H1 (cell line): ENCODE measurements around the gene MORN4. TPM values are rescaled to one million over a fixed set of nuclear protein-coding genes. Genes with fewer than 3 reads are reported as not detected.

Experiments
- CTCF ChIA-PET: fragments of 300-600 bp; sonication (Branson Sonifier 250); formaldehyde crosslinking; loops from one replicate; lab custom pipeline; 2021; ENCODE audit not compliant: partially characterized antibody; lab: Charles Lee
- POLR2A ChIA-PET: fragments of 300-600 bp; sonication (Branson Sonifier 250); formaldehyde crosslinking; loops from one replicate; lab custom pipeline; 2021; ENCODE audit warnings: inconsistent platforms; ENCODE audit not compliant: partially characterized antibody; lab: Charles Lee
- DNase-seq, 2 experiments: peaks; one replicate each; pipeline versions ENCODE4 v3.0.0 to v3.0.0-alpha.2; 2010 to 2022; ENCODE audit warnings: low spot score in 2 of 2, low read depth in 1 of 2, mixed read lengths in 1 of 2
- FAIRE-seq: peaks from 2 replicates; lab custom pipeline; 2011; peaks lifted over from hg19 to GRCh38; lab: Jason Lieb, UNC
- H2AFZ ChIP-seq: 2 replicates; pipeline ENCODE4 v1.8.1; 2012; ENCODE audit warnings: low read length, inconsistent platforms
- H2AK5ac ChIP-seq: 2 replicates; pipeline ENCODE4 v1.6.1; 2013; ENCODE audit warnings: low read depth, low read length
- H2BK120ac ChIP-seq: replicated peaks from 2 replicates; pipeline ENCODE3; 2013; ENCODE audit warnings: low read depth, low read length, inconsistent platforms
- H2BK12ac ChIP-seq: 2 replicates; pipeline ENCODE4 v1.6.1; 2013; ENCODE audit warnings: low read depth, low read length
- H2BK15ac ChIP-seq: 2 replicates; pipeline ENCODE4 v1.6.1; 2013; ENCODE audit warnings: low read length
- H2BK20ac ChIP-seq: 2 replicates; pipeline ENCODE4 v1.6.1; 2013; ENCODE audit warnings: low read length
- H2BK5ac ChIP-seq: 2 replicates; pipeline ENCODE4 v1.6.1; 2013; ENCODE audit warnings: low read depth, low read length
- H3K14ac ChIP-seq: 2 replicates; pipeline ENCODE4 v1.6.1; 2013; ENCODE audit warnings: inconsistent platforms; ENCODE audit not compliant: insufficient read length
- H3K18ac ChIP-seq: 2 replicates; pipeline ENCODE4 v1.6.1; 2013; ENCODE audit warnings: low read length; ENCODE audit errors: extremely low read depth
- H3K23ac ChIP-seq: 2 replicates; pipeline ENCODE4 v1.6.1; 2013; ENCODE audit warnings: inconsistent platforms; ENCODE audit not compliant: insufficient read length
- H3K23me2 ChIP-seq: 2 replicates; pipeline ENCODE4 v1.6.1; 2013; ENCODE audit warnings: low read depth, low read length
- H3K27ac ChIP-seq: 2 replicates; pipeline ENCODE4 v1.6.1; 2011; ENCODE audit warnings: low read depth, low read length, inconsistent platforms
- H3K27me3 ChIP-seq, 4 experiments: replicated peaks in 1 of 4; 1 replicate in 1 of 4; 2 replicates in 3 of 4; pipeline versions ENCODE4 v1.6.1 to v1.8.1; 2011 to 2013; ENCODE audit warnings: low read length in 3 of 4, mild to moderate bottlenecking in 3 of 4, inconsistent platforms in 2 of 4, mixed read lengths in 2 of 4, moderate library complexity in 1 of 4; ENCODE audit not compliant: control insufficient read depth in 3 of 4, insufficient read depth in 3 of 4; ENCODE audit errors: extremely low read depth in 1 of 4
- H3K36me3 ChIP-seq, 4 experiments: 2 replicates each; pipeline versions ENCODE4 v1.6.1 to v1.8.1; 2011 to 2013; ENCODE audit warnings: mild to moderate bottlenecking in 4 of 4, low read length in 3 of 4, moderate library complexity in 2 of 4, control low read depth in 1 of 4, inconsistent platforms in 1 of 4; ENCODE audit not compliant: insufficient read depth in 4 of 4, control insufficient read depth in 2 of 4
- H3K4ac ChIP-seq: replicated peaks from 2 replicates; pipeline ENCODE3; 2013; ENCODE audit warnings: low read length, low read depth, mixed read lengths, inconsistent platforms; ENCODE audit not compliant: insufficient read length
- H3K4me1 ChIP-seq, 4 experiments: replicated peaks in 1 of 4; 1 replicate in 1 of 4; 2 replicates in 3 of 4; pipeline versions ENCODE4 v1.6.1 to v1.8.1; 2011 to 2013; ENCODE audit warnings: low read length in 3 of 4, inconsistent platforms in 2 of 4, mixed read lengths in 1 of 4; ENCODE audit not compliant: insufficient read depth in 4 of 4, control insufficient read depth in 3 of 4
- H3K4me2 ChIP-seq, 2 experiments: 2 replicates each; pipeline versions ENCODE4 v1.6.1 to v1.8.1; 2011 to 2013; ENCODE audit warnings: low read depth in 2 of 2, low read length in 2 of 2, control low read depth in 1 of 2, inconsistent platforms in 1 of 2, mild to moderate bottlenecking in 1 of 2; ENCODE audit not compliant: insufficient read depth in 1 of 2
- H3K4me3 ChIP-seq, 4 experiments: fragments of 200-600, 300-600 bp in 1 of 4; sonication (generic), shearing (Covaris generic), sonication (Bioruptor Twin) in 1 of 4; 2 replicates each; pipeline versions ENCODE4 v1.5.1 to v1.8.1; 2011 to 2016; ENCODE audit warnings: low read length in 4 of 4, low read depth in 3 of 4, control low read depth in 2 of 4, inconsistent platforms in 2 of 4, mild to moderate bottlenecking in 2 of 4, mixed read lengths in 1 of 4, moderate library complexity in 1 of 4; ENCODE audit not compliant: insufficient read depth in 2 of 4; ENCODE audit errors: extremely low read depth in 1 of 4
- H3K56ac ChIP-seq: replicated peaks from 2 replicates; pipeline ENCODE3; 2013; ENCODE audit warnings: low read depth, mild to moderate bottlenecking, mixed read lengths, low read length, inconsistent platforms; ENCODE audit not compliant: insufficient read length
- H3K79me1 ChIP-seq: 2 replicates; pipeline ENCODE4 v1.6.1; 2013; ENCODE audit warnings: low read depth, low read length, control low read depth
- H3K79me2 ChIP-seq, 2 experiments: 2 replicates each; pipeline versions ENCODE4 v1.6.1 to v1.8.1; 2012 to 2013; ENCODE audit warnings: low read length in 2 of 2, mild to moderate bottlenecking in 2 of 2, inconsistent platforms in 1 of 2; ENCODE audit not compliant: insufficient read depth in 2 of 2, control insufficient read depth in 1 of 2
- H3K9ac ChIP-seq, 4 experiments: replicated peaks in 1 of 4; 1 replicate in 1 of 4; 2 replicates in 3 of 4; pipeline versions ENCODE4 v1.6.1 to v1.8.1; 2011 to 2013; ENCODE audit warnings: low read depth in 3 of 4, low read length in 3 of 4, control low read depth in 2 of 4, mild to moderate bottlenecking in 2 of 4, moderate library complexity in 2 of 4, inconsistent platforms in 1 of 4; ENCODE audit errors: extremely low read depth in 1 of 4
- H3K9me3 ChIP-seq, 2 experiments: 2 replicates each; pipeline versions ENCODE4 v1.6.1 to v1.8.1; 2012 to 2013; ENCODE audit warnings: mild to moderate bottlenecking in 2 of 2, moderate library complexity in 2 of 2, control low read depth in 1 of 2, inconsistent platforms in 1 of 2, low read depth in 1 of 2, low read length in 1 of 2, mixed read lengths in 1 of 2; ENCODE audit not compliant: insufficient read depth in 2 of 2
- H4K20me1 ChIP-seq, 2 experiments: replicated peaks in 1 of 2; 2 replicates each; pipeline versions ENCODE3 to v1.8.1; 2011 to 2013; ENCODE audit warnings: inconsistent platforms in 2 of 2, low read length in 2 of 2, mild to moderate bottlenecking in 1 of 2; ENCODE audit not compliant: insufficient read depth in 2 of 2, control insufficient read depth in 1 of 2
- H4K5ac ChIP-seq: 2 replicates; pipeline ENCODE4 v1.6.1; 2013; ENCODE audit warnings: low read length, low read depth, mixed read lengths, inconsistent platforms; ENCODE audit not compliant: insufficient read length
- H4K8ac ChIP-seq: 2 replicates; pipeline ENCODE4 v1.8.0; 2013; ENCODE audit warnings: mild to moderate bottlenecking, moderate library complexity, low read length, inconsistent platforms; ENCODE audit not compliant: insufficient read depth; ENCODE audit errors: extremely low read depth
- H4K91ac ChIP-seq: replicated peaks from 2 replicates; pipeline ENCODE3; 2013; ENCODE audit warnings: low read length, mixed read lengths, inconsistent platforms; ENCODE audit not compliant: insufficient read length
- BACH1 ChIP-seq: IDR thresholded peaks from 2 replicates; pipeline ENCODE4 v1.6.1; 2012; ENCODE audit warnings: low read length, improper control_type of control experiment
- FOSL1 ChIP-seq: IDR thresholded peaks from 2 replicates; pipeline ENCODE4 v1.6.1; 2011; ENCODE audit warnings: mild to moderate bottlenecking, low read depth, low read length, moderate library complexity; ENCODE audit not compliant: insufficient read depth
- RNF2 ChIP-seq: fragments of 200-900, 300-1000 bp; sonication (generic); IDR thresholded peaks from 2 replicates; pipeline ENCODE4 v1.7.1; 2016; ENCODE audit warnings: borderline replicate concordance, low read depth, mild to moderate bottlenecking, antibody characterized with exemption, low read length; ENCODE audit not compliant: poor library complexity, severe bottlenecking; ENCODE audit errors: missing control alignments
- SAP30 ChIP-seq: fragments of 300-600 bp; sonication (generic); IDR thresholded peaks from 2 replicates; pipeline ENCODE4 v1.7.1; 2012; ENCODE audit warnings: low read length, moderate library complexity, mild to moderate bottlenecking, inconsistent platforms; ENCODE audit not compliant: insufficient read depth, insufficient replicate concordance
- TBP ChIP-seq: IDR thresholded peaks from 2 replicates; pipeline ENCODE4 v1.6.1; 2011; ENCODE audit warnings: low read depth, low read length, improper control_type of control experiment
- WGBS, 2 experiments: shearing (Covaris generic) in 1 of 2; methylation state at CpG; one replicate each; pipeline versions ENCODE4 v1.1.6 to v1.1.7; 2013 to 2015; ENCODE audit warnings: low lambda C conversion rate in 2 of 2, mixed read lengths in 2 of 2, inconsistent platforms in 1 of 2, low coverage in 1 of 2, missing lambda C conversion rate in 1 of 2; ENCODE audit not compliant: insufficient replicate concordance in 2 of 2, insufficient coverage in 1 of 2, insufficient read length in 1 of 2; ENCODE audit errors: extremely low coverage in 1 of 2, missing lambda C conversion rate in 1 of 2; 5-methylcytosine and 5-hydroxymethylcytosine counted together
- polyA plus RNA-seq, 7 experiments: library from polyadenylated mRNA; depleted of rRNA in 3 of 7; stranded (reverse) in 5 of 7; unstranded in 2 of 7; fragments of >200 nt in 5 of 7; fragments of 200-250 nt in 2 of 7; gene quantifications; 1 replicate in 5 of 7; 2 replicates in 1 of 7; 4 replicates in 1 of 7; pipeline versions ENCODE4 v1.2.1 to v1.2.3, GENCODE V29; 2011 to 2013; ENCODE audit warnings: missing spikeins in 2 of 7, mixed read lengths in 2 of 7
- total RNA-seq: library from RNA; stranded (reverse); fragmentation: NEBNext Ultra II Directional; extraction: Animal tissue kit (Norgen Biotek cat#: 25700); gene quantifications from 2 replicates; pipeline ENCODE4 v1.2.1, GENCODE V29; 2021

MORN4 gene
- total and polyA plus RNA-seq, 2 of the 8 experiments (the other 6 are each of a cell fraction or from before 2014, with no cell fraction given), result 13.6 to 22.0 TPM

- Histone ChIP-seq H3K4ac (no peak overlapping the region), H3K36me3 (peaks cover 0 to 14% (median 2%) of the 10 kb centered on the region in 4 experiments; a peak in 4 of 8 replicates), H4K20me1 (peaks cover 0 to 2% of the 10 kb centered on the region in 2 experiments), H3K4me3 (no peak overlapping the region), H3K23ac (no peak overlapping the region), H4K91ac (no peak overlapping the region), H4K8ac (no peak overlapping the region), H4K5ac (no peak overlapping the region), H2BK5ac (no peak overlapping the region), H2AFZ (no peak overlapping the region), H3K9ac (no peak overlapping the region), H3K56ac (no peak overlapping the region), H3K4me2 (no peak overlapping the region), H3K4me1 (peaks cover 2 to 6% (median 4%) of the 10 kb centered on the region in 4 experiments; a peak in 3 of 7 replicates), H3K9me3 (no peaks in the 10 kb centered on the region)
- no peak for FAIRE-seq
- DNase-seq, result no peak
- POLR2A ChIA-PET, result no interaction called here
- 77% methylated on average over 2 of the region's 2 CpGs; no CpG with 5 or more reads in 1 of the 2 experiments for WGBS, 2 experiments
- no peak for TF ChIP-seq RNF2
- TF ChIP-seq TBP, result no peak
- no peak for TF ChIP-seq SAP30
- TF ChIP-seq FOSL1, result no peak
- TF ChIP-seq BACH1, result no peak
- TF ChIP-seq, all 59 proteins: peak for 0
- Histone ChIP-seq H3K27me3 (no peaks in the 10 kb centered on the region; a peak in 1 of 7 replicates), H3K79me2 (no peaks in the 10 kb centered on the region), H2BK15ac (no peak overlapping the region), H2AK5ac (no peak overlapping the region), H3K14ac (no peak overlapping the region), H2BK120ac (no peak overlapping the region), H3K18ac (no peak overlapping the region), H2BK12ac (no peak overlapping the region), H3K79me1 (no peaks in the 10 kb centered on the region), H2BK20ac (no peak overlapping the region), H3K23me2 (no peaks in the 10 kb centered on the region), H3K27ac (no peak overlapping the region)
- CTCF ChIA-PET, result interaction anchor here (1.0 to 12.9 kb wide), 11 partner anchors 10 to 113 kb away, joined by 4 to 169 read pairs (median 15); partner anchors contain the start of genes C10orf62 and HOGA1
Measured at GRCh38 chr10:97573672-97574071, 59.6 kb downstream of the MORN4 start.
